ENCODE data around the gene SIGLEC7. TPM values are rescaled to one million over a fixed set of nuclear protein-coding genes. Genes with fewer than 3 reads are reported as not detected.

The SIGLEC7 gene
- total and polyA plus RNA-seq, 10 donors = 6.8 to 59.9 (median 26.5) TPM

- H3K4me1 ChIP-seq = peaks cover 10 to 68% (median 19%) of the 10 kb centered on the region in 6 donors
- H3K9me3 ChIP-seq = no peaks in the 10 kb centered on the region
- 2 to 6% (median 4%) methylated on average over 14 to 15 of the region's 15 CpGs for WGBS, 5 donors
- peak overlapping the region; percentile 74 to 96 (median 84) for H3K4me3 ChIP-seq
- DNase-seq = no peak
- peak in 1 of 11 experiments; percentile 25 for TF ChIP-seq CTCF (IDR thresholded peaks at IDR 0.05 in 8 of 11, conservative IDR thresholded peaks at IDR 0.05 in 3 of 11)
- no peak for TF ChIP-seq POLR2A (IDR thresholded peaks at IDR 0.05)
- peaks cover 0 to 21% (median 4%) of the 10 kb centered on the region in 6 donors for H3K36me3 ChIP-seq
- peaks cover 0 to 4% (median 0%) of the 10 kb centered on the region in 7 donors for H3K27me3 ChIP-seq (replicated peaks in 1 of 7)
- intact Hi-C loops (cut with DNase I; ENCODE audit: low total_unique reads) = no loop called here
- peak overlapping the region in 7 of 8 donors; percentile 32 to 86 (median 78) for H3K27ac ChIP-seq
Measured at GRCh38 chr19:51108805-51109146, 33.3 kb upstream of the SIGLEC7 start.

DNA sequence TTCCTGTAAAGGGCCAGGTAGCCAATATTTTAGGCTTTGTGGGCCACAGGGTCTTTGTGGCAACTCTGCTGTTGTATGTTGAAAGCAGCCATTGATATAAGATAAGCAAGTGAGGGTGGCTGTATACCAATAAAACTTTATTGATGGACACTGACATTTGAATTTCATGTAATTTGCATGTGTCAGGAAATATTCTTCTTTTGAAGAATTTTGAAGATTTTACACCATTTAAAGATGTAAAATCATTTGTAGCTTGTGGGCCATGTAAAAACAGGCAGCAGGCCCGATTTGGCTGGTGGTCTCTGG lies 31.5 kb upstream of the SIGLEC7 start:
- no peaks in the 10 kb centered on the region for H3K9me3 ChIP-seq
- intact Hi-C loops (cut with DNase I; ENCODE audit: low total_unique reads) = no loop called here
- H3K36me3 ChIP-seq = peaks cover 0 to 4% (median 0%) of the 10 kb centered on the region in 6 donors
- no peak for DNase-seq
- no peak overlapping the region for H3K4me3 ChIP-seq
- no peak overlapping the region for H3K27ac ChIP-seq
- H3K4me1 ChIP-seq = peaks cover 10 to 75% (median 22%) of the 10 kb centered on the region in 6 donors
- peaks cover 0 to 11% (median 0%) of the 10 kb centered on the region in 7 donors for H3K27me3 ChIP-seq (replicated peaks in 1 of 7)
- WGBS, 5 donors = 60 to 74% (median 71%) methylated on average over 1 of the region's 1 CpG
- TF ChIP-seq CTCF (IDR thresholded peaks at IDR 0.05 in 8 of 11, conservative IDR thresholded peaks at IDR 0.05 in 3 of 11) (no peak), POLR2AphosphoS5 (IDR thresholded peaks at IDR 0.05) (no peak), POLR2A (IDR thresholded peaks at IDR 0.05) (no peak)

GRCh38 chr19:51111606-51112005 lies 30.5 kb upstream of the SIGLEC7 start:
- 52 to 69% (median 58%) methylated on average over 6 of the region's 6 CpGs for WGBS, 5 donors
- Histone ChIP-seq H3K4me1 (peaks cover 10 to 68% (median 21%) of the 10 kb centered on the region in 6 donors), H3K27me3 (replicated peaks in 1 of 7) (peaks cover 0 to 15% (median 0%) of the 10 kb centered on the region in 7 donors), H3K27ac (peak overlapping the region in 2 of 8 donors; percentile 87 to 90), H3K9me3 (no peaks in the 10 kb centered on the region), H3K36me3 (no peaks in the 10 kb centered on the region), H3K4me3 (no peak overlapping the region)
- TF ChIP-seq POLR2A (IDR thresholded peaks at IDR 0.05) (no peak), POLR2AphosphoS5 (IDR thresholded peaks at IDR 0.05) (no peak), CTCF (IDR thresholded peaks at IDR 0.05 in 8 of 11, conservative IDR thresholded peaks at IDR 0.05 in 3 of 11) (peak in 3 of 11 experiments; percentile 8 to 22 (median 8))
- intact Hi-C loops (cut with DNase I; ENCODE audit: low total_unique reads) = no loop called here
- no peak for DNase-seq

GRCh38 chr19:51114087-51114729 lies 27.9 kb upstream of the SIGLEC7 start:
- no peak for TF ChIP-seq POLR2A (IDR thresholded peaks at IDR 0.05)
- TF ChIP-seq POLR2AphosphoS5 (IDR thresholded peaks at IDR 0.05) = no peak
- no peak for TF ChIP-seq CTCF (IDR thresholded peaks at IDR 0.05 in 8 of 11, conservative IDR thresholded peaks at IDR 0.05 in 3 of 11)
- no peak for DNase-seq

More at GRCh38 chr19:51114087-51114729, 27.9 kb upstream of the SIGLEC7 start:
- peak overlapping the region in 7 of 8 donors; percentile 28 to 90 (median 81) for H3K27ac ChIP-seq
- WGBS, 5 donors = 65 to 71% (median 69%) methylated on average over 6 of the region's 6 CpGs
- H3K4me1 ChIP-seq = peaks cover 0 to 49% (median 5%) of the 10 kb centered on the region in 6 donors
- H3K27me3 ChIP-seq (replicated peaks in 1 of 7) = peaks cover 0 to 15% (median 0%) of the 10 kb centered on the region in 7 donors
- no peak overlapping the region for H3K4me3 ChIP-seq
- intact Hi-C loops (cut with DNase I; ENCODE audit: low total_unique reads) = no loop called here
- no peaks in the 10 kb centered on the region for H3K9me3 ChIP-seq
- H3K36me3 ChIP-seq = no peaks in the 10 kb centered on the region

Measured in spleen (tissue), 11 donors.